ENCODE measurements around the gene TRABD2B. TPM values are rescaled to one million over a fixed set of nuclear protein-coding genes. Genes with fewer than 3 reads are reported as not detected.

TRABD2B gene
- total and polyA plus RNA-seq, 2 experiments from 2014 or later: 1.6 to 2.0 TPM

DNA sequence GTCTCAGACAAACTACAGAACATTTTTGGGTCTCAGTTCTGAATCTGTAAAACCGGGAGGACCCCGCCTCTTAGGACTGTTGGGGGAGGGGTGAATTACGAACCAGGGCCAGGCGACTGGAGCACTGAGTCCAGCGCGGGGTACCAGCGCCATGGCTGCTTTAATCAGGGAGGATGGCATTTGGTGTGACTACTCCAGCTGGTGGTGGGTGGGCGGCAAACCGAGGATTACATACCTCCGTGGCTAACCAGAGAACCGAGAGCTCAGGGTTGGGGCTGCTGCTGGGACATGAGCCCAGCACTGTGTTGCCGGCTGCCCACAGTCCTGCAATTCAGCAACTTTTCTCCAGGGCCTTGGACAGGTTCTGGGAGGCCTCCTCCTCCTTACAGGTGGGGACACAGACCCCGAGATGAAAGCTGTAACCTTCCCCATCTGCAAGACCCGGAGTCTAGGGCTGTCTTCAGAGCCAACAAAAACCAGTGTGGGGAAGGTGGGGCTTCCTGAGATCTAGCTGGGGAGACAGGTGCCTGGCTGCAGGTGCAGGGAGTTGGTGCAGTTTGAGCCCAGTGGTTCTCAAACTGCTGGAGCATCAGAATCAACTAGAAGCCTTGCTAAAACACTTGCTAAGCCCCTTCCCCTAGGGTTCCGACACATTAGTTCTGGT, 285.9 kb downstream of the TRABD2B start:
- H2AFZ ChIP-seq: no peak overlapping the region
- Mint-ChIP-seq H3K9me3 (no peaks in the 10 kb centered on the region; the same call in 2 of the 3 replicates), H3K27me3 (ENCODE audit: insufficient read depth, low read depth, poor library complexity) (peaks cover 78% of the 10 kb centered on the region), H3K4me1 (peaks cover 26% of the 10 kb centered on the region), H3K36me3 (ENCODE audit: low read depth) (no peaks in the 10 kb centered on the region), H3K27ac (no peak overlapping the region), H3K4me3 (no peak overlapping the region; the same call in 2 of the 3 replicates)
- no peak for DNase-seq (ENCODE audit: low spot score)
- peak overlapping the region; percentile 93; the same call in 1 of the 2 replicates for H3K4me2 ChIP-seq
- H3K9me2 ChIP-seq (ENCODE audit: insufficient read depth): no peaks in the 10 kb centered on the region
- H3K4me3 ChIP-seq: peak overlapping the region; percentile 63
- H3K27ac ChIP-seq (ENCODE audit: low read depth): no peak overlapping the region
- no peak for ATAC-seq
- no peaks in the 10 kb centered on the region for H3F3A ChIP-seq (replicated peaks; ENCODE audit: low read depth)
- peaks cover 97% of the 10 kb centered on the region for H3K27me3 ChIP-seq (ENCODE audit: insufficient read depth)
- H4K20me1 ChIP-seq (replicated peaks; ENCODE audit: insufficient read depth): no peaks in the 10 kb centered on the region; the same call in 1 of the 2 replicates
- H3K4me1 ChIP-seq (ENCODE audit: insufficient read depth): peaks cover 18% of the 10 kb centered on the region
- H3K79me2 ChIP-seq (replicated peaks; ENCODE audit: insufficient read depth): no peaks in the 10 kb centered on the region
- no peaks in the 10 kb centered on the region for H3K36me3 ChIP-seq (ENCODE audit: insufficient read depth)
- TF ChIP-seq CREB1 (CRISPR knock-in tag; IDR thresholded peaks at IDR 0.05; ENCODE audit: low read depth) (no peak), POLR2AphosphoS5 (IDR thresholded peaks at IDR 0.05; ENCODE audit: low read depth) (no peak), NANOG (IDR thresholded peaks at IDR 0.05; ENCODE audit: borderline replicate concordance) (no peak), STAT1 (IDR thresholded peaks at IDR 0.05; ENCODE audit: unreplicated experiment) (no peak), EZH2 (IDR thresholded peaks at IDR 0.05; ENCODE audit: low read depth, unreplicated experiment) (no peak), JUNB (IDR thresholded peaks at IDR 0.05; ENCODE audit: unreplicated experiment) (no peak), ZNF331 (CRISPR knock-in tag; IDR thresholded peaks at IDR 0.05; ENCODE audit: low read depth) (no peak), EZH2phosphoT487 (IDR thresholded peaks at IDR 0.05; ENCODE audit: unreplicated experiment) (no peak), ZNF114 (CRISPR knock-in tag; IDR thresholded peaks at IDR 0.05) (no peak)
- TF ChIP-seq, protein P1, sequence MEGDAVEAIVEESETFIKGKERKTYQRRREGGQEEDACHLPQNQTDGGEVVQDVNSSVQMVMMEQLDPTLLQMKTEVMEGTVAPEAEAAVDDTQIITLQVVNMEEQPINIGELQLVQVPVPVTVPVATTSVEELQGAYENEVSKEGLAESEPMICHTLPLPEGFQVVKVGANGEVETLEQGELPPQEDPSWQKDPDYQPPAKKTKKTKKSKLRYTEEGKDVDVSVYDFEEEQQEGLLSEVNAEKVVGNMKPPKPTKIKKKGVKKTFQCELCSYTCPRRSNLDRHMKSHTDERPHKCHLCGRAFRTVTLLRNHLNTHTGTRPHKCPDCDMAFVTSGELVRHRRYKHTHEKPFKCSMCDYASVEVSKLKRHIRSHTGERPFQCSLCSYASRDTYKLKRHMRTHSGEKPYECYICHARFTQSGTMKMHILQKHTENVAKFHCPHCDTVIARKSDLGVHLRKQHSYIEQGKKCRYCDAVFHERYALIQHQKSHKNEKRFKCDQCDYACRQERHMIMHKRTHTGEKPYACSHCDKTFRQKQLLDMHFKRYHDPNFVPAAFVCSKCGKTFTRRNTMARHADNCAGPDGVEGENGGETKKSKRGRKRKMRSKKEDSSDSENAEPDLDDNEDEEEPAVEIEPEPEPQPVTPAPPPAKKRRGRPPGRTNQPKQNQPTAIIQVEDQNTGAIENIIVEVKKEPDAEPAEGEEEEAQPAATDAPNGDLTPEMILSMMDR (conservative IDR thresholded peaks at IDR 0.05; ENCODE audit: low read depth in 2 of 2): no peak
- TF ChIP-seq, protein P2, sequence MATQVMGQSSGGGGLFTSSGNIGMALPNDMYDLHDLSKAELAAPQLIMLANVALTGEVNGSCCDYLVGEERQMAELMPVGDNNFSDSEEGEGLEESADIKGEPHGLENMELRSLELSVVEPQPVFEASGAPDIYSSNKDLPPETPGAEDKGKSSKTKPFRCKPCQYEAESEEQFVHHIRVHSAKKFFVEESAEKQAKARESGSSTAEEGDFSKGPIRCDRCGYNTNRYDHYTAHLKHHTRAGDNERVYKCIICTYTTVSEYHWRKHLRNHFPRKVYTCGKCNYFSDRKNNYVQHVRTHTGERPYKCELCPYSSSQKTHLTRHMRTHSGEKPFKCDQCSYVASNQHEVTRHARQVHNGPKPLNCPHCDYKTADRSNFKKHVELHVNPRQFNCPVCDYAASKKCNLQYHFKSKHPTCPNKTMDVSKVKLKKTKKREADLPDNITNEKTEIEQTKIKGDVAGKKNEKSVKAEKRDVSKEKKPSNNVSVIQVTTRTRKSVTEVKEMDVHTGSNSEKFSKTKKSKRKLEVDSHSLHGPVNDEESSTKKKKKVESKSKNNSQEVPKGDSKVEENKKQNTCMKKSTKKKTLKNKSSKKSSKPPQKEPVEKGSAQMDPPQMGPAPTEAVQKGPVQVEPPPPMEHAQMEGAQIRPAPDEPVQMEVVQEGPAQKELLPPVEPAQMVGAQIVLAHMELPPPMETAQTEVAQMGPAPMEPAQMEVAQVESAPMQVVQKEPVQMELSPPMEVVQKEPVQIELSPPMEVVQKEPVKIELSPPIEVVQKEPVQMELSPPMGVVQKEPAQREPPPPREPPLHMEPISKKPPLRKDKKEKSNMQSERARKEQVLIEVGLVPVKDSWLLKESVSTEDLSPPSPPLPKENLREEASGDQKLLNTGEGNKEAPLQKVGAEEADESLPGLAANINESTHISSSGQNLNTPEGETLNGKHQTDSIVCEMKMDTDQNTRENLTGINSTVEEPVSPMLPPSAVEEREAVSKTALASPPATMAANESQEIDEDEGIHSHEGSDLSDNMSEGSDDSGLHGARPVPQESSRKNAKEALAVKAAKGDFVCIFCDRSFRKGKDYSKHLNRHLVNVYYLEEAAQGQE (IDR thresholded peaks at IDR 0.05; ENCODE audit: unreplicated experiment): no peak
- TF ChIP-seq, protein P3, sequence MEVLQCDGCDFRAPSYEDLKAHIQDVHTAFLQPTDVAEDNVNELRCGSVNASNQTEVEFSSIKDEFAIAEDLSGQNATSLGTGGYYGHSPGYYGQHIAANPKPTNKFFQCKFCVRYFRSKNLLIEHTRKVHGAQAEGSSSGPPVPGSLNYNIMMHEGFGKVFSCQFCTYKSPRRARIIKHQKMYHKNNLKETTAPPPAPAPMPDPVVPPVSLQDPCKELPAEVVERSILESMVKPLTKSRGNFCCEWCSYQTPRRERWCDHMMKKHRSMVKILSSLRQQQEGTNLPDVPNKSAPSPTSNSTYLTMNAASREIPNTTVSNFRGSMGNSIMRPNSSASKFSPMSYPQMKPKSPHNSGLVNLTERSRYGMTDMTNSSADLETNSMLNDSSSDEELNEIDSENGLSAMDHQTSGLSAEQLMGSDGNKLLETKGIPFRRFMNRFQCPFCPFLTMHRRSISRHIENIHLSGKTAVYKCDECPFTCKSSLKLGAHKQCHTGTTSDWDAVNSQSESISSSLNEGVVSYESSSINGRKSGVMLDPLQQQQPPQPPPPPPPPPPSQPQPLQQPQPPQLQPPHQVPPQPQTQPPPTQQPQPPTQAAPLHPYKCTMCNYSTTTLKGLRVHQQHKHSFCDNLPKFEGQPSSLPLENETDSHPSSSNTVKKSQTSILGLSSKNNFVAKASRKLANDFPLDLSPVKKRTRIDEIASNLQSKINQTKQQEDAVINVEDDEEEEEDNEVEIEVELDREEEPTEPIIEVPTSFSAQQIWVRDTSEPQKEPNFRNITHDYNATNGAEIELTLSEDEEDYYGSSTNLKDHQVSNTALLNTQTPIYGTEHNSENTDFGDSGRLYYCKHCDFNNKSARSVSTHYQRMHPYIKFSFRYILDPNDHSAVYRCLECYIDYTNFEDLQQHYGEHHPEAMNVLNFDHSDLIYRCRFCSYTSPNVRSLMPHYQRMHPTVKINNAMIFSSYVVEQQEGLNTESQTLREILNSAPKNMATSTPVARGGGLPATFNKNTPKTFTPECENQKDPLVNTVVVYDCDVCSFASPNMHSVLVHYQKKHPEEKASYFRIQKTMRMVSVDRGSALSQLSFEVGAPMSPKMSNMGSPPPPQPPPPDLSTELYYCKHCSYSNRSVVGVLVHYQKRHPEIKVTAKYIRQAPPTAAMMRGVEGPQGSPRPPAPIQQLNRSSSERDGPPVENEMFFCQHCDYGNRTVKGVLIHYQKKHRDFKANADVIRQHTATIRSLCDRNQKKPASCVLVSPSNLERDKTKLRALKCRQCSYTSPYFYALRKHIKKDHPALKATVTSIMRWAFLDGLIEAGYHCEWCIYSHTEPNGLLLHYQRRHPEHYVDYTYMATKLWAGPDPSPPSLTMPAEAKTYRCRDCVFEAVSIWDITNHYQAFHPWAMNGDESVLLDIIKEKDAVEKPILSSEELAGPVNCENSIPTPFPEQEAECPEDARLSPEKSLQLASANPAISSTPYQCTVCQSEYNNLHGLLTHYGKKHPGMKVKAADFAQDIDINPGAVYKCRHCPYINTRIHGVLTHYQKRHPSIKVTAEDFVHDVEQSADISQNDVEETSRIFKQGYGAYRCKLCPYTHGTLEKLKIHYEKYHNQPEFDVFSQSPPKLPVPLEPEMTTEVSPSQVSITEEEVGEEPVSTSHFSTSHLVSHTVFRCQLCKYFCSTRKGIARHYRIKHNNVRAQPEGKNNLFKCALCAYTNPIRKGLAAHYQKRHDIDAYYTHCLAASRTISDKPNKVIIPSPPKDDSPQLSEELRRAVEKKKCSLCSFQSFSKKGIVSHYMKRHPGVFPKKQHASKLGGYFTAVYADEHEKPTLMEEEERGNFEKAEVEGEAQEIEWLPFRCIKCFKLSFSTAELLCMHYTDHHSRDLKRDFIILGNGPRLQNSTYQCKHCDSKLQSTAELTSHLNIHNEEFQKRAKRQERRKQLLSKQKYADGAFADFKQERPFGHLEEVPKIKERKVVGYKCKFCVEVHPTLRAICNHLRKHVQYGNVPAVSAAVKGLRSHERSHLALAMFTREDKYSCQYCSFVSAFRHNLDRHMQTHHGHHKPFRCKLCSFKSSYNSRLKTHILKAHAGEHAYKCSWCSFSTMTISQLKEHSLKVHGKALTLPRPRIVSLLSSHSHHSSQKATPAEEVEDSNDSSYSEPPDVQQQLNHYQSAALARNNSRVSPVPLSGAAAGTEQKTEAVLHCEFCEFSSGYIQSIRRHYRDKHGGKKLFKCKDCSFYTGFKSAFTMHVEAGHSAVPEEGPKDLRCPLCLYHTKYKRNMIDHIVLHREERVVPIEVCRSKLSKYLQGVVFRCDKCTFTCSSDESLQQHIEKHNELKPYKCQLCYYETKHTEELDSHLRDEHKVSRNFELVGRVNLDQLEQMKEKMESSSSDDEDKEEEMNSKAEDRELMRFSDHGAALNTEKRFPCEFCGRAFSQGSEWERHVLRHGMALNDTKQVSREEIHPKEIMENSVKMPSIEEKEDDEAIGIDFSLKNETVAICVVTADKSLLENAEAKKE (CRISPR knock-in tag; IDR thresholded peaks at IDR 0.05): no peak
